ENCODE data around the gene OPRL1.
A peak's percentile ranks its signal among the peaks of the same experiment; 100 is the strongest.

DNA sequence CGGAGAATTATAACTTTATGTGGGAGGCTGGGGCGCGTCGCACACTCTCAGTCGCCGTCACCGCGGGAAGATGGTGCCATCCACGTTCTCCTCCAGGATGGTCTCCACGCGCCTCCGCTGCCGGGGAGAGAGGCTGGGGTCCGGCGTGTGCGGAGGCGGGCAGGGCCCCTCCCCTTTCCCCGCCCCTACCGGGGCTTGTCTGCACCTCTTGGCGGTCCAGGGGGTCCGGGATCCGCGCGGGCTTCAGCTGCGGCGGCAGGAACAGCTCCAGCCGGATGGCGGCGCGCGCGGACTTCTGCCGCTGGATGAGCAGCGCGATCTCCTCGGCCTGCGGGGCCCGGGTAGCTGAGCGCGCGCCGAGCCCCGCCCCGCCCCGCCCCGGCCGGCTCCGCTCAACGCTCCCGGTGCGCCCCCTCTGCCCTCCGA lies 3.5 kb downstream of the OPRL1 start:
- no peak for TF ChIP-seq POLR2A (IDR thresholded peaks at IDR 0.05)
- TF ChIP-seq, protein P1, sequence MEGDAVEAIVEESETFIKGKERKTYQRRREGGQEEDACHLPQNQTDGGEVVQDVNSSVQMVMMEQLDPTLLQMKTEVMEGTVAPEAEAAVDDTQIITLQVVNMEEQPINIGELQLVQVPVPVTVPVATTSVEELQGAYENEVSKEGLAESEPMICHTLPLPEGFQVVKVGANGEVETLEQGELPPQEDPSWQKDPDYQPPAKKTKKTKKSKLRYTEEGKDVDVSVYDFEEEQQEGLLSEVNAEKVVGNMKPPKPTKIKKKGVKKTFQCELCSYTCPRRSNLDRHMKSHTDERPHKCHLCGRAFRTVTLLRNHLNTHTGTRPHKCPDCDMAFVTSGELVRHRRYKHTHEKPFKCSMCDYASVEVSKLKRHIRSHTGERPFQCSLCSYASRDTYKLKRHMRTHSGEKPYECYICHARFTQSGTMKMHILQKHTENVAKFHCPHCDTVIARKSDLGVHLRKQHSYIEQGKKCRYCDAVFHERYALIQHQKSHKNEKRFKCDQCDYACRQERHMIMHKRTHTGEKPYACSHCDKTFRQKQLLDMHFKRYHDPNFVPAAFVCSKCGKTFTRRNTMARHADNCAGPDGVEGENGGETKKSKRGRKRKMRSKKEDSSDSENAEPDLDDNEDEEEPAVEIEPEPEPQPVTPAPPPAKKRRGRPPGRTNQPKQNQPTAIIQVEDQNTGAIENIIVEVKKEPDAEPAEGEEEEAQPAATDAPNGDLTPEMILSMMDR (IDR thresholded peaks at IDR 0.05): peak; percentile 24 to 72 (median 40)
